ENCODE results near the gene PRKG2.

The PRKG2 gene

DNA sequence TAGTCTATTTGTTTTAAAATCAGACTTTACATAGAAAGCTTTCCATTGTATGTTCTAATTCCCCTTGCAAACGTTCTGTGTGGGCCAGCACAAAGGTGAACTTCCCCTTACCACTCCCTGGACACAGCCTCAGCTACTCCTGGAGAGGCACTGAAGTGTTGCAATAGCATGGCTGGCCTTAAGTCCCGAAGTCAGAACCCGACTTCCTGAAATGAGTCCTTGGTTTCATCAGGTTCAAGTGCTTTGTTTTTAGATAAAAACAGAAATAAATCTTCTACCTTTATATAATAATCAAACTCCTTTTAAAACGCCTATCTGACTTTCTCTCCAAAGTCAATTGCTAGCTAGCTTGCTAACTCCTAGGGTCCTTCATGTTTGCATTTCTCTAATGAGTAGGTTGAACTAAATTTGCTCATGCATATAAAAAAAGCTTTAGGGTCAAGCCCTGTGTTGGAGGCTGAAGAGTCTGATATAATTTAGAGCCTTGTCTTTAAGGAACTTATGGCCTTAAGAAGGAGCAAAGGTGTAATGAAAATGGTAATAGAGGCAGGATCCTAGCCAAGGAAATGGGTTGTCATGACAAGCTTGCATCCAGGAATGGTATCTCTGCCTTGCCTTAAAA is 175.6 kb downstream of the PRKG2 start:
- DNase-seq (ENCODE audit: low read depth in 2 of 2), result no peak

DNA sequence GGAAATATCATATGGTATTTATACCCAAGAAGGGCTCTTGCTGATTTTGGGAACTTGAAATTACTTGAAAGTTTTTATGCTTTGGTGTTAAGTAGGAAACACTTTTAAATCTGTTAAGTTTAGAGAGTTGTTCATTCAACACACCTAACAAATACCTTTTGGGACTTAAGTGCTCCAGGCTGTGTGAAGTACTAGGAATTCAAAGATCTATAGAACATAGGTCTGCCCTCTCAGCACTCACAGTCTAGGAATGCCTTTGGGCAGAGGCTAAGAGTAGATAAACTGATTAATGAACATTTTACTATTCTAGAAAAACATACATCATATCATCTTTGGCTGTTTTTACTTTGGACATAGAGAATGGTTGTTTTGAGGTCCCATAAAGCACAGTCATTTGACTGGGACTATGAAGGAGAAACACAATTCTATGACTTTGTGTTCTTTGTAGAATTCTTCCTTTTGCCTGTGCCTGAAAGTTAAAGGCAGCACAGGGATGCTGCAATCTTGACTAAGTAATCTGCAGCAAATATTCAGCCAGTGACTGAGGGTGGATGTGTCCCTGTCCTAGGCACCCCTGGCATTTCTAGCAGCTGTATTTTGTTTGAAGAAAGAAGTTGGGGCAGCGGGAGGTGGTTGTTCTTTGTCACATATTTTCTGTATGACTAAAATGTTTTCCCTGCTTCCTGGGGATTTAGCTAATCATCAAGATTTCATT is 176.2 kb downstream of the PRKG2 start:
- DNase-seq (ENCODE audit: low read depth in 2 of 2), result no peak

Measured in stimulated activated CD8-positive, alpha-beta memory T cell treated with anti-CD3 and anti-CD28 coated beads, Interleukin-15, amount 100 ng/mL, for 4 hours (primary cell).